ENCODE measurements around the gene SNURF. TPM values are rescaled to one million over a fixed set of nuclear protein-coding genes. Genes with fewer than 3 reads are reported as not detected.
"Not testable (repeated sequence)": the region's sequence is repeated elsewhere in the genome, so short reads cannot be mapped to it uniquely, and the experiment has no call there.

Gene SNURF
- total and polyA plus RNA-seq, 7 experiments from 2014 or later: 4.9 to 53.3 (median 34.3) TPM

GRCh38 chr15:24924621-24925020 lies 30.2 kb upstream of the SNURF start:
- Mint-ChIP-seq H3K27me3 (peaks cover 0 to 4% (median 0%) of the 10 kb centered on the region in 5 donors), H3K9me3 (peaks cover 3 to 79% (median 36%) of the 10 kb centered on the region in 11 donors), H3K4me3 (no peak overlapping the region), H3K27ac (no peak overlapping the region), H3K36me3 (peaks cover 0 to 8% (median 0%) of the 10 kb centered on the region in 5 donors), H3K4me1 (no peaks in the 10 kb centered on the region)
- DNase-seq (no peak), ATAC-seq (no peak)
- Histone ChIP-seq H3K27me3 (ENCODE audit: control insufficient read depth in 2 of 2, insufficient read depth in 2 of 2, low read length in 2 of 2) (no peaks in the 10 kb centered on the region), H3K4me1 (ENCODE audit: control insufficient read depth in 2 of 2, insufficient read depth in 2 of 2, low read length in 2 of 2) (no peaks in the 10 kb centered on the region), H3K36me3 (ENCODE audit: control insufficient read depth in 2 of 3, insufficient read depth in 3 of 3, low read length in 3 of 3) (no peaks in the 10 kb centered on the region), H3K9me3 (ENCODE audit: control insufficient read depth in 2 of 3, low read length in 3 of 3) (peaks cover 0 to 3% (median 0%) of the 10 kb centered on the region in 3 experiments), H3K4me3 (ENCODE audit: low read length) (no peak overlapping the region), H3K27ac (ENCODE audit: low read depth, low read length) (no peak overlapping the region)
- ChIA-PET CTCF (no interaction called here), POLR2A (no interaction called here)
- intact Hi-C loops (cut with micrococcal nuclease): no loop called here

DNA sequence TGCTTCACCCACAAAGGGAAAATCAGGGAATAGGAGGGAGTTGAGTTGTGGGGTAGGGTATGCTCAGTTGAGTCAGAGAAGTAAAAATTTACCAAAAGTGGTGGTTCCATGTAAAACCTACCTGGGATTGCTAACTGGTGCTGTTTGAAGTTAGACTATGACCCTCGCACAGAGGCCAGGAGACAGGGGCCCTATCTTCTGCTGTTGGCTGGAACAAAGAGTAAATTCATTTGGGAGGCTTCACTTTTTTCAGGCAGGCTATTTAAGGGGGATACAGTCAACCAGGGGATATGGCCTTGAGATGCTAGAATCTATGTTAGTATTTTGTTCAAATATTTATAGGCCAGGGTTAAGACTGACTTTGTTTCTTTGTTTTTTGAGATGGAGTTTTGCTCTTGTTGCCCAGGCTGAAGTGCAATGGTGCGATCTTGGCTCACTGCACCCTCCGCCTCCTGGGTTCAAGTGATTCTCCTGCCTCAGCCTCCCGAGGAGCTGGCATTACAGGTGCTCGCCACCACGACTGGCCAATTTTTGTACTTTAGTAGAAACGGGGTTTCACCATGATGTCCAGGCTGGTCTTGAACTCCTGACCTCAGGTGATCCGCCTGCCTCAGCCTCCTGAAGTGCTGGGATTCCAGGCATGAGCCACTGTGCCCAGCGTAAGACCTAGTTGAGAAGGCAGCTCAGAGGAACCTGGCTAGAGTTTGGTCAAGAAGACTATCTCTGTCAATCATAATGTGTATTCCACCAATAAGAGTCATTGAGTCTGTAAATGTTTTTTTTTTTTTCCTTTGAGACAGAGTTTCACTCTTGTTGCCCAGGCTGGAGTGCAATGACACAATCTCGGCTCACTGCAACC lies 22.7 kb upstream of the SNURF start:
- POLR2A ChIA-PET; DNase-seq; H3K4me1 ChIP-seq (ENCODE audit: control insufficient read depth in 2 of 2, insufficient read depth in 2 of 2, low read length in 2 of 2); H3K4me1 Mint-ChIP-seq; H3K4me3 Mint-ChIP-seq; H3K9me3 ChIP-seq (ENCODE audit: control insufficient read depth in 2 of 3, low read length in 3 of 3); H3K4me3 ChIP-seq (ENCODE audit: low read length); ATAC-seq; H3K27me3 Mint-ChIP-seq; H3K27ac ChIP-seq (ENCODE audit: low read depth, low read length); H3K27ac Mint-ChIP-seq; H3K36me3 ChIP-seq (ENCODE audit: control insufficient read depth in 2 of 3, insufficient read depth in 3 of 3, low read length in 3 of 3); H3K27me3 ChIP-seq (ENCODE audit: control insufficient read depth in 2 of 2, insufficient read depth in 2 of 2, low read length in 2 of 2); intact Hi-C loops (cut with micrococcal nuclease): not testable (repeated sequence)
- CTCF ChIA-PET: interaction anchor here (0.6 kb wide), 1 partner anchor 1424 kb away, joined by 5 read pairs; no protein-coding TSS in a partner anchor
- Mint-ChIP-seq H3K9me3 (peaks cover 11 to 79% (median 35%) of the 10 kb centered on the region in 11 donors), H3K36me3 (peaks cover 0 to 16% (median 10%) of the 10 kb centered on the region in 5 donors)

- no peaks in the 10 kb centered on the region for H3K27me3 ChIP-seq (ENCODE audit: control insufficient read depth in 2 of 2, insufficient read depth in 2 of 2, low read length in 2 of 2)
- H3K27me3 Mint-ChIP-seq: no peaks in the 10 kb centered on the region
- DNase-seq (no peak), ATAC-seq (no peak)
- no peaks in the 10 kb centered on the region for H3K4me1 ChIP-seq (ENCODE audit: control insufficient read depth in 2 of 2, insufficient read depth in 2 of 2, low read length in 2 of 2)
- no peak overlapping the region for H3K27ac ChIP-seq (ENCODE audit: low read depth, low read length)
- no peak overlapping the region for H3K27ac Mint-ChIP-seq
- POLR2A ChIA-PET: no interaction called here
- peaks cover 0 to 7% (median 0%) of the 10 kb centered on the region in 3 experiments for H3K9me3 ChIP-seq (ENCODE audit: control insufficient read depth in 2 of 3, low read length in 3 of 3)
- CTCF ChIA-PET: no interaction called here
- no peak overlapping the region for H3K4me3 ChIP-seq (ENCODE audit: low read length)
- H3K9me3 Mint-ChIP-seq: peaks cover 15 to 73% (median 31%) of the 10 kb centered on the region in 11 donors
- intact Hi-C loops (cut with micrococcal nuclease): no loop called here
- peaks cover 0 to 16% (median 4%) of the 10 kb centered on the region in 5 donors for H3K36me3 Mint-ChIP-seq
- no peaks in the 10 kb centered on the region for H3K36me3 ChIP-seq (ENCODE audit: control insufficient read depth in 2 of 3, insufficient read depth in 3 of 3, low read length in 3 of 3)
- H3K4me3 Mint-ChIP-seq: no peak overlapping the region
- H3K4me1 Mint-ChIP-seq: no peaks in the 10 kb centered on the region
These were observed 21.1 kb upstream of the SNURF start for GRCh38 chr15:24933716-24934115.

- DNase-seq; H3K9me3 ChIP-seq (ENCODE audit: control insufficient read depth in 2 of 3, low read length in 3 of 3); H3K27me3 Mint-ChIP-seq; H3K4me3 ChIP-seq (ENCODE audit: low read length); H3K4me1 ChIP-seq (ENCODE audit: control insufficient read depth in 2 of 2, insufficient read depth in 2 of 2, low read length in 2 of 2); H3K4me3 Mint-ChIP-seq; H3K4me1 Mint-ChIP-seq; CTCF ChIA-PET; POLR2A ChIA-PET; H3K27me3 ChIP-seq (ENCODE audit: control insufficient read depth in 2 of 2, insufficient read depth in 2 of 2, low read length in 2 of 2); H3K27ac Mint-ChIP-seq; ATAC-seq; H3K36me3 ChIP-seq (ENCODE audit: control insufficient read depth in 2 of 3, insufficient read depth in 3 of 3, low read length in 3 of 3); intact Hi-C loops (cut with micrococcal nuclease); H3K27ac ChIP-seq (ENCODE audit: low read depth, low read length): not testable (repeated sequence)
- Mint-ChIP-seq H3K36me3 (peaks cover 0 to 16% (median 4%) of the 10 kb centered on the region in 5 donors), H3K9me3 (peaks cover 10 to 73% (median 25%) of the 10 kb centered on the region in 11 donors)
These were observed 16.6 kb upstream of the SNURF start for GRCh38 chr15:24938224-24938623.

DNA sequence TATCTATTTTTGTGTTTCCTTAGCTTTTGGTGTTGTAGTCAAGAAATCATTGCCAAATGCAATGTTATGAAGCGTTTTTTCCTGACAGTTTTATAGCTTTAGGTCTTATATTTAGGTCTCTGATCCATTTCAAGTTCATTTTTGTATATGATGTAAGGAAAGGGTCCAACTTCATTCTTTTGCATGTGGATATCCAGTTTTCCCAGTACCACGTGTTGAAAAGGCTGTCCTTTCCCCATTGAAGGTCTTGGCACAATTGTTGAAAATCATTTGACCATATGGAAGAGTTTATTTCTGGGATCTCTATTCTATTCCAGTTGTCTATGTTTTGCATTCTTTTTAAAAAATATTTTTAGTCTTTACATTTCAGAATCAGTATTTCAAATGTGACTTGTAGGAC lies 14.6 kb upstream of the SNURF start:
- no peak overlapping the region for H3K4me3 ChIP-seq (ENCODE audit: low read length)
- no peaks in the 10 kb centered on the region for H3K27me3 ChIP-seq (ENCODE audit: control insufficient read depth in 2 of 2, insufficient read depth in 2 of 2, low read length in 2 of 2)
- ATAC-seq (no peak), DNase-seq (no peak)
- intact Hi-C loops (cut with micrococcal nuclease): no loop called here
- Mint-ChIP-seq H3K9me3 (peaks cover 10 to 65% (median 24%) of the 10 kb centered on the region in 11 donors), H3K27me3 (no peaks in the 10 kb centered on the region), H3K4me1 (no peaks in the 10 kb centered on the region), H3K36me3 (peaks cover 0 to 11% (median 3%) of the 10 kb centered on the region in 5 donors), H3K27ac (no peak overlapping the region), H3K4me3 (no peak overlapping the region)
- H3K4me1 ChIP-seq (ENCODE audit: control insufficient read depth in 2 of 2, insufficient read depth in 2 of 2, low read length in 2 of 2): no peaks in the 10 kb centered on the region
- CTCF ChIA-PET: no interaction called here
- POLR2A ChIA-PET: no interaction called here
- H3K36me3 ChIP-seq (ENCODE audit: control insufficient read depth in 2 of 3, insufficient read depth in 3 of 3, low read length in 3 of 3): no peaks in the 10 kb centered on the region
- H3K9me3 ChIP-seq (ENCODE audit: control insufficient read depth in 2 of 3, low read length in 3 of 3): peaks cover 0 to 9% (median 0%) of the 10 kb centered on the region in 3 experiments
- no peak overlapping the region for H3K27ac ChIP-seq (ENCODE audit: low read depth, low read length)

DNA sequence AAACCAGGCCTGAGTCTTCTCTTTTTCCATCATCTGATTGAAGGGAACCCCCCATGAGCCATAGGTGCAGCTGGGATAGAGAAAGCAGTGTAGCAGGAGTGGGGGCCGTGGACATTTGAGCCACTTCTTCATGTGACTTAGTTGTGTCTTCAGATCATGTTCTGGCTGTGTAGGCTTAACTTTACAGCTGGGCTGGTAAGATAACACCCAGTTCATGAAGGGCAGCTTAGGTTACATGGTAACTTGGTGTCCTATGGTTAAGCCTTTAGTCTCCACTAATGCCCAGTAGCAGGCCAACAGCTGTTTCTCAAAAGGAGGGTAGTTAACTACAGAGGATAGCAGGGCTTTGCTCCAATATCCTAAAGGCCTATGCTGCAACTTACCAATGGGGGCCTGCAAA lies 11.4 kb upstream of the SNURF start:
- peaks cover 0 to 4% (median 0%) of the 10 kb centered on the region in 5 donors for H3K36me3 Mint-ChIP-seq
- no peaks in the 10 kb centered on the region for H3K36me3 ChIP-seq (ENCODE audit: control insufficient read depth in 2 of 3, insufficient read depth in 3 of 3, low read length in 3 of 3)
- DNase-seq (no peak), ATAC-seq (no peak)
- no peaks in the 10 kb centered on the region for H3K27me3 Mint-ChIP-seq
- H3K27me3 ChIP-seq (ENCODE audit: control insufficient read depth in 2 of 2, insufficient read depth in 2 of 2, low read length in 2 of 2): no peaks in the 10 kb centered on the region
- no peak overlapping the region for H3K4me3 ChIP-seq (ENCODE audit: low read length)
- no peak overlapping the region for H3K27ac Mint-ChIP-seq
- intact Hi-C loops (cut with micrococcal nuclease): no loop called here
- no peaks in the 10 kb centered on the region for H3K4me1 Mint-ChIP-seq
- ChIA-PET CTCF (no interaction called here), POLR2A (no interaction called here)
- peaks cover 0 to 49% (median 11%) of the 10 kb centered on the region in 11 donors for H3K9me3 Mint-ChIP-seq
- no peak overlapping the region for H3K4me3 Mint-ChIP-seq
- no peaks in the 10 kb centered on the region for H3K4me1 ChIP-seq (ENCODE audit: control insufficient read depth in 2 of 2, insufficient read depth in 2 of 2, low read length in 2 of 2)
- H3K9me3 ChIP-seq (ENCODE audit: control insufficient read depth in 2 of 3, low read length in 3 of 3): peaks cover 0 to 17% (median 0%) of the 10 kb centered on the region in 3 experiments
- no peak overlapping the region for H3K27ac ChIP-seq (ENCODE audit: low read depth, low read length)

DNA sequence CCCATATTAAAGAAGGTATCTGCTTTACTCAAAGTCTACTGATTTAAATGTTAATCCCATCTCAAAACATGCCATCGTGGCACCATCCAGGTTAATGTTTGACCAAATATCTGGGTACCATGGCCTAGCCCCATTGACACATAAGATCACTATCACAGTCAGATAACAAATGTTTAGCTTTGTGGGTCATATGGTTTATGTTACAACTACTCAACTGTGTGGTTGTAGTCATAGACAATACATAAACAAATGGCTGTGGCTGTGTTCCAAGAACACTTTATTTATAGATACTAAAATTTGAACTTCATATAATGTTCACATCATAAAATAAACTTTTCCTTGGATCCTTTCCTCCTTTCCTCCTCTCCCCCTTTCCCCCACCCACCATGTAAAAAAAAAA lies 9.8 kb upstream of the SNURF start:
- CTCF ChIA-PET: no interaction called here
- Mint-ChIP-seq H3K4me1 (no peaks in the 10 kb centered on the region), H3K9me3 (peaks cover 0 to 43% (median 11%) of the 10 kb centered on the region in 11 donors), H3K27me3 (no peaks in the 10 kb centered on the region), H3K27ac (no peak overlapping the region), H3K36me3 (peaks cover 0 to 4% (median 0%) of the 10 kb centered on the region in 5 donors), H3K4me3 (no peak overlapping the region)
- POLR2A ChIA-PET: no interaction called here
- no peak overlapping the region for H3K4me3 ChIP-seq (ENCODE audit: low read length)
- H3K27me3 ChIP-seq (ENCODE audit: control insufficient read depth in 2 of 2, insufficient read depth in 2 of 2, low read length in 2 of 2): no peaks in the 10 kb centered on the region
- no peak overlapping the region for H3K27ac ChIP-seq (ENCODE audit: low read depth, low read length)
- H3K9me3 ChIP-seq (ENCODE audit: control insufficient read depth in 2 of 3, low read length in 3 of 3): peaks cover 0 to 17% (median 0%) of the 10 kb centered on the region in 3 experiments
- ATAC-seq: no peak
- no peaks in the 10 kb centered on the region for H3K4me1 ChIP-seq (ENCODE audit: control insufficient read depth in 2 of 2, insufficient read depth in 2 of 2, low read length in 2 of 2)
- no peak for DNase-seq
- no peaks in the 10 kb centered on the region for H3K36me3 ChIP-seq (ENCODE audit: control insufficient read depth in 2 of 3, insufficient read depth in 3 of 3, low read length in 3 of 3)
- intact Hi-C loops (cut with micrococcal nuclease): no loop called here

Data from naive thymus-derived CD4-positive, alpha-beta T cell (primary cell).